ENCODE data around the gene AKAP6. TPM values are rescaled to one million over a fixed set of nuclear protein-coding genes. Genes with fewer than 3 reads are reported as not detected.

The AKAP6 gene
- total and polyA plus RNA-seq, 2 of the 8 experiments (the other 6 are each of a cell fraction or from before 2014, with no cell fraction given), result 0.09 to 0.89 TPM

DNA sequence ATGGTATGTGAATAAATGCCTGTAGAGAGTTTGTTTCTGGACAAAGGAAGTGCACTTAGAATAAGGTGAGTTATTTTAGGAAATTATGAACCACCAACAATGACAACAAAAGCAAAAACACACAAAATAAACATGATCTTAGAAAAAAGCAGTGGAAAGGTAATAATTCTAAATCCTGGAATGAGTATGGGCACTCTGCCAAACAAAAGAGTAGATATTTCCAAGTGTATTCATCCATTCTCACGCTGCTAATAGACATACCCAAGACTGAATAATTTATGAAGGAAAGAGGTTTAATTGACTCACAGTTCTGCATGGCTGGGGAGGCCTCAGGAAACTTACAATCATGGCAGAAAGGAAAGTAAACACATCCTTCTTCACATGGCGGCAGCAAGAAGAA, 340.3 kb downstream of the AKAP6 start (continued):
- TF ChIP-seq, protein P1, sequence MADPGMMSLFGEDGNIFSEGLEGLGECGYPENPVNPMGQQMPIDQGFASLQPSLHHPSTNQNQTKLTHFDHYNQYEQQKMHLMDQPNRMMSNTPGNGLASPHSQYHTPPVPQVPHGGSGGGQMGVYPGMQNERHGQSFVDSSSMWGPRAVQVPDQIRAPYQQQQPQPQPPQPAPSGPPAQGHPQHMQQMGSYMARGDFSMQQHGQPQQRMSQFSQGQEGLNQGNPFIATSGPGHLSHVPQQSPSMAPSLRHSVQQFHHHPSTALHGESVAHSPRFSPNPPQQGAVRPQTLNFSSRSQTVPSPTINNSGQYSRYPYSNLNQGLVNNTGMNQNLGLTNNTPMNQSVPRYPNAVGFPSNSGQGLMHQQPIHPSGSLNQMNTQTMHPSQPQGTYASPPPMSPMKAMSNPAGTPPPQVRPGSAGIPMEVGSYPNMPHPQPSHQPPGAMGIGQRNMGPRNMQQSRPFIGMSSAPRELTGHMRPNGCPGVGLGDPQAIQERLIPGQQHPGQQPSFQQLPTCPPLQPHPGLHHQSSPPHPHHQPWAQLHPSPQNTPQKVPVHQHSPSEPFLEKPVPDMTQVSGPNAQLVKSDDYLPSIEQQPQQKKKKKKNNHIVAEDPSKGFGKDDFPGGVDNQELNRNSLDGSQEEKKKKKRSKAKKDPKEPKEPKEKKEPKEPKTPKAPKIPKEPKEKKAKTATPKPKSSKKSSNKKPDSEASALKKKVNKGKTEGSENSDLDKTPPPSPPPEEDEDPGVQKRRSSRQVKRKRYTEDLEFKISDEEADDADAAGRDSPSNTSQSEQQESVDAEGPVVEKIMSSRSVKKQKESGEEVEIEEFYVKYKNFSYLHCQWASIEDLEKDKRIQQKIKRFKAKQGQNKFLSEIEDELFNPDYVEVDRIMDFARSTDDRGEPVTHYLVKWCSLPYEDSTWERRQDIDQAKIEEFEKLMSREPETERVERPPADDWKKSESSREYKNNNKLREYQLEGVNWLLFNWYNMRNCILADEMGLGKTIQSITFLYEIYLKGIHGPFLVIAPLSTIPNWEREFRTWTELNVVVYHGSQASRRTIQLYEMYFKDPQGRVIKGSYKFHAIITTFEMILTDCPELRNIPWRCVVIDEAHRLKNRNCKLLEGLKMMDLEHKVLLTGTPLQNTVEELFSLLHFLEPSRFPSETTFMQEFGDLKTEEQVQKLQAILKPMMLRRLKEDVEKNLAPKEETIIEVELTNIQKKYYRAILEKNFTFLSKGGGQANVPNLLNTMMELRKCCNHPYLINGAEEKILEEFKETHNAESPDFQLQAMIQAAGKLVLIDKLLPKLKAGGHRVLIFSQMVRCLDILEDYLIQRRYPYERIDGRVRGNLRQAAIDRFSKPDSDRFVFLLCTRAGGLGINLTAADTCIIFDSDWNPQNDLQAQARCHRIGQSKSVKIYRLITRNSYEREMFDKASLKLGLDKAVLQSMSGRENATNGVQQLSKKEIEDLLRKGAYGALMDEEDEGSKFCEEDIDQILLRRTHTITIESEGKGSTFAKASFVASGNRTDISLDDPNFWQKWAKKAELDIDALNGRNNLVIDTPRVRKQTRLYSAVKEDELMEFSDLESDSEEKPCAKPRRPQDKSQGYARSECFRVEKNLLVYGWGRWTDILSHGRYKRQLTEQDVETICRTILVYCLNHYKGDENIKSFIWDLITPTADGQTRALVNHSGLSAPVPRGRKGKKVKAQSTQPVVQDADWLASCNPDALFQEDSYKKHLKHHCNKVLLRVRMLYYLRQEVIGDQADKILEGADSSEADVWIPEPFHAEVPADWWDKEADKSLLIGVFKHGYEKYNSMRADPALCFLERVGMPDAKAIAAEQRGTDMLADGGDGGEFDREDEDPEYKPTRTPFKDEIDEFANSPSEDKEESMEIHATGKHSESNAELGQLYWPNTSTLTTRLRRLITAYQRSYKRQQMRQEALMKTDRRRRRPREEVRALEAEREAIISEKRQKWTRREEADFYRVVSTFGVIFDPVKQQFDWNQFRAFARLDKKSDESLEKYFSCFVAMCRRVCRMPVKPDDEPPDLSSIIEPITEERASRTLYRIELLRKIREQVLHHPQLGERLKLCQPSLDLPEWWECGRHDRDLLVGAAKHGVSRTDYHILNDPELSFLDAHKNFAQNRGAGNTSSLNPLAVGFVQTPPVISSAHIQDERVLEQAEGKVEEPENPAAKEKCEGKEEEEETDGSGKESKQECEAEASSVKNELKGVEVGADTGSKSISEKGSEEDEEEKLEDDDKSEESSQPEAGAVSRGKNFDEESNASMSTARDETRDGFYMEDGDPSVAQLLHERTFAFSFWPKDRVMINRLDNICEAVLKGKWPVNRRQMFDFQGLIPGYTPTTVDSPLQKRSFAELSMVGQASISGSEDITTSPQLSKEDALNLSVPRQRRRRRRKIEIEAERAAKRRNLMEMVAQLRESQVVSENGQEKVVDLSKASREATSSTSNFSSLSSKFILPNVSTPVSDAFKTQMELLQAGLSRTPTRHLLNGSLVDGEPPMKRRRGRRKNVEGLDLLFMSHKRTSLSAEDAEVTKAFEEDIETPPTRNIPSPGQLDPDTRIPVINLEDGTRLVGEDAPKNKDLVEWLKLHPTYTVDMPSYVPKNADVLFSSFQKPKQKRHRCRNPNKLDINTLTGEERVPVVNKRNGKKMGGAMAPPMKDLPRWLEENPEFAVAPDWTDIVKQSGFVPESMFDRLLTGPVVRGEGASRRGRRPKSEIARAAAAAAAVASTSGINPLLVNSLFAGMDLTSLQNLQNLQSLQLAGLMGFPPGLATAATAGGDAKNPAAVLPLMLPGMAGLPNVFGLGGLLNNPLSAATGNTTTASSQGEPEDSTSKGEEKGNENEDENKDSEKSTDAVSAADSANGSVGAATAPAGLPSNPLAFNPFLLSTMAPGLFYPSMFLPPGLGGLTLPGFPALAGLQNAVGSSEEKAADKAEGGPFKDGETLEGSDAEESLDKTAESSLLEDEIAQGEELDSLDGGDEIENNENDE (IDR thresholded peaks at IDR 0.05; ENCODE audit: insufficient replicate concordance, low read length), result no peak
- TF ChIP-seq, protein P2, sequence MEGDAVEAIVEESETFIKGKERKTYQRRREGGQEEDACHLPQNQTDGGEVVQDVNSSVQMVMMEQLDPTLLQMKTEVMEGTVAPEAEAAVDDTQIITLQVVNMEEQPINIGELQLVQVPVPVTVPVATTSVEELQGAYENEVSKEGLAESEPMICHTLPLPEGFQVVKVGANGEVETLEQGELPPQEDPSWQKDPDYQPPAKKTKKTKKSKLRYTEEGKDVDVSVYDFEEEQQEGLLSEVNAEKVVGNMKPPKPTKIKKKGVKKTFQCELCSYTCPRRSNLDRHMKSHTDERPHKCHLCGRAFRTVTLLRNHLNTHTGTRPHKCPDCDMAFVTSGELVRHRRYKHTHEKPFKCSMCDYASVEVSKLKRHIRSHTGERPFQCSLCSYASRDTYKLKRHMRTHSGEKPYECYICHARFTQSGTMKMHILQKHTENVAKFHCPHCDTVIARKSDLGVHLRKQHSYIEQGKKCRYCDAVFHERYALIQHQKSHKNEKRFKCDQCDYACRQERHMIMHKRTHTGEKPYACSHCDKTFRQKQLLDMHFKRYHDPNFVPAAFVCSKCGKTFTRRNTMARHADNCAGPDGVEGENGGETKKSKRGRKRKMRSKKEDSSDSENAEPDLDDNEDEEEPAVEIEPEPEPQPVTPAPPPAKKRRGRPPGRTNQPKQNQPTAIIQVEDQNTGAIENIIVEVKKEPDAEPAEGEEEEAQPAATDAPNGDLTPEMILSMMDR (IDR thresholded peaks at IDR 0.05; ENCODE audit: control extremely low read depth in 1 of 3, insufficient read depth in 1 of 3, low read depth in 1 of 3, low read length in 3 of 3), result no peak
- TF ChIP-seq PHF8 (conservative IDR thresholded peaks at IDR 0.05; ENCODE audit: low read depth, low read length), result no peak
- TF ChIP-seq SP2 (IDR thresholded peaks at IDR 0.05; ENCODE audit: low read length), result no peak
- TF ChIP-seq BACH1 (IDR thresholded peaks at IDR 0.05; ENCODE audit: low read length), result no peak
- TF ChIP-seq TEAD4 (IDR thresholded peaks at IDR 0.05; ENCODE audit: low read depth, low read length), result no peak
- TF ChIP-seq RFX5 (IDR thresholded peaks at IDR 0.05; ENCODE audit: borderline replicate concordance, low read depth, low read length), result no peak
- TF ChIP-seq, protein P3, sequence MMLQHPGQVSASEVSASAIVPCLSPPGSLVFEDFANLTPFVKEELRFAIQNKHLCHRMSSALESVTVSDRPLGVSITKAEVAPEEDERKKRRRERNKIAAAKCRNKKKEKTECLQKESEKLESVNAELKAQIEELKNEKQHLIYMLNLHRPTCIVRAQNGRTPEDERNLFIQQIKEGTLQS (IDR thresholded peaks at IDR 0.05; ENCODE audit: insufficient read depth, low read depth, low read length), result no peak
